ENCODE measurements around the gene STIM1. TPM values are rescaled to one million over a fixed set of nuclear protein-coding genes. Genes with fewer than 3 reads are reported as not detected.

The STIM1 gene
- total RNA-seq, 1 experiment from 2014 or later = 15.2 TPM

- H3K27me3 Mint-ChIP-seq (ENCODE audit: low read depth) = no peaks in the 10 kb centered on the region
- Histone ChIP-seq H3K56ac (ENCODE audit: insufficient read length, low read depth, low read length) (no peak overlapping the region), H2BK20ac (ENCODE audit: low read depth, low read length, poor library complexity, severe bottlenecking) (no peak overlapping the region), H2BK12ac (ENCODE audit: insufficient read length, low read depth, low read length) (no peak overlapping the region), H3T11ph (ENCODE audit: low read length) (no peak overlapping the region), H3K4me1 (ENCODE audit: insufficient read depth, low read length) (no peaks in the 10 kb centered on the region), H4K5ac (ENCODE audit: insufficient read length, low read depth, low read length) (no peak overlapping the region), H3K23me2 (ENCODE audit: insufficient read length, low read depth, low read length, poor library complexity, severe bottlenecking) (no peaks in the 10 kb centered on the region), H3K4me2 (ENCODE audit: insufficient read depth, insufficient read length, low read length) (no peak overlapping the region), H3K9me3 (ENCODE audit: control insufficient read depth, low read depth, low read length) (no peaks in the 10 kb centered on the region), H2AK5ac (ENCODE audit: insufficient read length, low read length) (no peak overlapping the region), H3K14ac (ENCODE audit: insufficient read depth, low read length) (no peak overlapping the region), H3K4ac (ENCODE audit: low read depth, low read length) (no peak overlapping the region), H3K79me1 (ENCODE audit: insufficient read depth, low read depth, low read length, poor library complexity, severe bottlenecking) (no peaks in the 10 kb centered on the region), H2BK5ac (ENCODE audit: insufficient read length, low read length) (no peak overlapping the region), H2AFZ (ENCODE audit: low read length) (no peak overlapping the region), H2BK120ac (ENCODE audit: low read depth, low read length, poor library complexity, severe bottlenecking) (no peak overlapping the region), H4K8ac (replicated peaks; ENCODE audit: insufficient read length, low read depth, low read length) (no peak overlapping the region), H3K9ac (ENCODE audit: extremely low read depth, insufficient read length, low read length) (no peak overlapping the region), H4K91ac (ENCODE audit: insufficient read length, low read depth, low read length) (no peak overlapping the region), H3K79me2 (ENCODE audit: insufficient read depth, low read length) (no peaks in the 10 kb centered on the region), H3K23ac (ENCODE audit: insufficient read length, low read depth, low read length) (no peak overlapping the region), H4K20me1 (ENCODE audit: control insufficient read depth, insufficient read depth, insufficient read length) (no peaks in the 10 kb centered on the region), H3K27me3 (ENCODE audit: insufficient read depth, low read length) (no peaks in the 10 kb centered on the region), H3K27ac (ENCODE audit: insufficient read length, low read depth, low read length) (no peak overlapping the region), H2BK15ac (ENCODE audit: low read depth, low read length) (no peak overlapping the region), H3K18ac (ENCODE audit: insufficient read length, low read depth, low read length) (no peak overlapping the region)
- H3K4me1 Mint-ChIP-seq = no peaks in the 10 kb centered on the region
- no peaks in the 10 kb centered on the region for H3K36me3 Mint-ChIP-seq (ENCODE audit: insufficient read depth in 1 of 3, low read depth in 3 of 3)
- no peak for TF ChIP-seq CTCF (conservative IDR thresholded peaks at IDR 0.05)
- H3K27ac Mint-ChIP-seq = no peak overlapping the region
- no peak for DNase-seq
- H3K9me3 Mint-ChIP-seq = no peaks in the 10 kb centered on the region
- no peak overlapping the region for H3K4me3 Mint-ChIP-seq
Measured at GRCh38 chr11:3888876-3889275, 33.4 kb downstream of the STIM1 start.

All from H9 (cell line).